ENCODE results near the gene KCTD19.

The KCTD19 gene

GRCh38 chr16:67264866-67265265 is 61.7 kb downstream of the KCTD19 start:
- in situ Hi-C loops (cut with HindIII; ENCODE audit: low sequenced_read_pairs), result loop anchor here (10.0 kb wide), 1 partner anchor 180 kb away; no protein-coding TSS in a partner anchor

GRCh38 chr16:67264277-67264676 is 62.3 kb downstream of the KCTD19 start:
- in situ Hi-C loops (cut with HindIII; ENCODE audit: low sequenced_read_pairs), result loop anchor here (10.0 kb wide), 1 partner anchor 181 kb away; no protein-coding TSS in a partner anchor

- in situ Hi-C loops (cut with HindIII; ENCODE audit: low sequenced_read_pairs), result loop anchor here (10.0 kb wide), 1 partner anchor 182 kb away; no protein-coding TSS in a partner anchor
Observed at GRCh38 chr16:67263201-67263600, 63.3 kb downstream of the KCTD19 start.

- in situ Hi-C loops (cut with HindIII; ENCODE audit: low sequenced_read_pairs), result loop anchor here (10.0 kb wide), 1 partner anchor 184 kb away; no protein-coding TSS in a partner anchor
Observed at GRCh38 chr16:67260426-67261063, 66.0 kb downstream of the KCTD19 start.

- in situ Hi-C loops (cut with HindIII; ENCODE audit: low sequenced_read_pairs), result loop anchor here (10.0 kb wide), 1 partner anchor 185 kb away; no protein-coding TSS in a partner anchor
Observed at GRCh38 chr16:67259705-67260104, 66.8 kb downstream of the KCTD19 start.

- in situ Hi-C loops (cut with HindIII; ENCODE audit: low sequenced_read_pairs), result no loop called here
Observed at GRCh38 chr16:67258161-67258835, 68.2 kb downstream of the KCTD19 start.

GRCh38 chr16:67257486-67258160 is 68.9 kb downstream of the KCTD19 start:
- in situ Hi-C loops (cut with HindIII; ENCODE audit: low sequenced_read_pairs), result no loop called here

- in situ Hi-C loops (cut with HindIII; ENCODE audit: low sequenced_read_pairs), result no loop called here
Observed at GRCh38 chr16:67256701-67257230, 69.8 kb downstream of the KCTD19 start.

- in situ Hi-C loops (cut with HindIII; ENCODE audit: low sequenced_read_pairs), result no loop called here
Observed at GRCh38 chr16:67255553-67256221, 70.9 kb downstream of the KCTD19 start.

GRCh38 chr16:67254801-67255552 is 71.6 kb downstream of the KCTD19 start:
- in situ Hi-C loops (cut with HindIII; ENCODE audit: low sequenced_read_pairs), result no loop called here

- in situ Hi-C loops (cut with HindIII; ENCODE audit: low sequenced_read_pairs), result no loop called here
Observed at GRCh38 chr16:67252609-67253497, 73.7 kb downstream of the KCTD19 start.

GRCh38 chr16:67250045-67250327 is 76.6 kb downstream of the KCTD19 start:
- in situ Hi-C loops (cut with HindIII; ENCODE audit: low sequenced_read_pairs), result no loop called here

GRCh38 chr16:67249178-67250044 is 77.1 kb downstream of the KCTD19 start:
- in situ Hi-C loops (cut with HindIII; ENCODE audit: low sequenced_read_pairs), result no loop called here

GRCh38 chr16:67248401-67249177 is 78.0 kb downstream of the KCTD19 start, which contains the start of gene SLC9A5:
SLC9A5 (plus strand) TSS chr16:67248979; CDS start chr16:67249015, 36 bp downstream.
- in situ Hi-C loops (cut with HindIII; ENCODE audit: low sequenced_read_pairs), result no loop called here

- in situ Hi-C loops (cut with HindIII; ENCODE audit: low sequenced_read_pairs), result no loop called here
Observed at GRCh38 chr16:67248073-67248400, 78.5 kb downstream of the KCTD19 start.

GRCh38 chr16:67247192-67248072 is 79.1 kb downstream of the KCTD19 start, which contains the start of gene FHOD1:
FHOD1 (minus strand) TSS chr16:67247481; CDS start chr16:67247410, 71 bp downstream.
- in situ Hi-C loops (cut with HindIII; ENCODE audit: low sequenced_read_pairs), result no loop called here

- in situ Hi-C loops (cut with HindIII; ENCODE audit: low sequenced_read_pairs), result no loop called here
Observed at GRCh38 chr16:67246756-67247191, 79.8 kb downstream of the KCTD19 start.

Data from DLD1 (cell line).